ENCODE results near the gene SYT12.
"Not testable (repeated sequence)": the region's sequence is repeated elsewhere in the genome, so short reads cannot be mapped to it uniquely, and the experiment has no call there.

Gene SYT12, protein sequence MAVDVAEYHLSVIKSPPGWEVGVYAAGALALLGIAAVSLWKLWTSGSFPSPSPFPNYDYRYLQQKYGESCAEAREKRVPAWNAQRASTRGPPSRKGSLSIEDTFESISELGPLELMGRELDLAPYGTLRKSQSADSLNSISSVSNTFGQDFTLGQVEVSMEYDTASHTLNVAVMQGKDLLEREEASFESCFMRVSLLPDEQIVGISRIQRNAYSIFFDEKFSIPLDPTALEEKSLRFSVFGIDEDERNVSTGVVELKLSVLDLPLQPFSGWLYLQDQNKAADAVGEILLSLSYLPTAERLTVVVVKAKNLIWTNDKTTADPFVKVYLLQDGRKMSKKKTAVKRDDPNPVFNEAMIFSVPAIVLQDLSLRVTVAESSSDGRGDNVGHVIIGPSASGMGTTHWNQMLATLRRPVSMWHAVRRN

DNA sequence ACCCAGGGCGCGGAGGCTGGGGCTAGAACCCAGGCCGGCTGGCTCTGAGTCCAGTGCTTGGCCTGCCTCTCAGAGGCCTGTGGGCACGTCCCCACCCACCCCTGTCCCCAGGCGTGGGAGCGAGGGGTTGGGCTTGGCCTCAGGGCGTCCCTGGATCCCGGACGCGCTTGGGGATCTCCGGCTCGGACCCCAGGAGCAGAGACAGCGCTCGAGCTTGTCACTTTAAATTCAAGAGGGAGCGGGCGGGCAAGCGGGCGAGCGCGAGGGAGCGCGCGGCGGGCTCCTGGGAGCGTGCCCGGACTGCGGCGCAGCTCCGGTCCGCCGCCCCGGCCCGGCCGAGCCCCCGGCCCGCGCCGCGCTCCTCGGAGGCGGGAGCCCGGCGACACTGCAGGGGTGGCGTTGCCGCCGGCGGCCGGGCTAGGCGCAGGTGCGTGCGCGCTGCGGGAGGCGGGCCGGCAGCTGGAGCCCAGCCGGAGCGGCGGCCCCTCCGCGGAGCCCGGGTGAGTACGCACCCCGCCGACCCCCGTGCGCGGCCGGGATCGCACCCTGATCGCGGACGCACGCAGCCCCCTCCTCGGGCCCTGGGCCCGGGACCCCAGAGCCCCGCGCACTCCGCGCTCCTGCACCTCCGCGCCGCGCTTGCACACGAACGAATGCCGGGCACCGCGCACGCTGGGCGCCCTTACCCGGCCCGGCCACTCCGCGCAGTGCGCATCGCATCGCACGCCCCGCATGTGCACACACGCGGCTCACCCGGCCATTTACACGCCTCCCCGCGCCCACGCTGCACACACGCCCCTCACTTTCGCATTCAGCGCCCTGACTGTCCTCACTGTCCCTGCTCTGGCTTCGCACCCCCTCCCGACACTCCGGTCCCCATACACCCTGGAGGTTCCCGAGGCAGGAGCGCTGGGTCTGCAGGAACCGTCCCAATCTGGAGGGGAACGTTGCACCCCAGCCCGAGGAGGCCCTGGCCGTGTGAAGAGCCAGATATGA, at the start of gene SYT12:
Gene SYT12 (plus strand): TSS at position 174 of the 996 bp plus-strand sequence. CDS start 7,011 bp downstream, outside the sequence.
- DNase-seq, result no peak

DNA sequence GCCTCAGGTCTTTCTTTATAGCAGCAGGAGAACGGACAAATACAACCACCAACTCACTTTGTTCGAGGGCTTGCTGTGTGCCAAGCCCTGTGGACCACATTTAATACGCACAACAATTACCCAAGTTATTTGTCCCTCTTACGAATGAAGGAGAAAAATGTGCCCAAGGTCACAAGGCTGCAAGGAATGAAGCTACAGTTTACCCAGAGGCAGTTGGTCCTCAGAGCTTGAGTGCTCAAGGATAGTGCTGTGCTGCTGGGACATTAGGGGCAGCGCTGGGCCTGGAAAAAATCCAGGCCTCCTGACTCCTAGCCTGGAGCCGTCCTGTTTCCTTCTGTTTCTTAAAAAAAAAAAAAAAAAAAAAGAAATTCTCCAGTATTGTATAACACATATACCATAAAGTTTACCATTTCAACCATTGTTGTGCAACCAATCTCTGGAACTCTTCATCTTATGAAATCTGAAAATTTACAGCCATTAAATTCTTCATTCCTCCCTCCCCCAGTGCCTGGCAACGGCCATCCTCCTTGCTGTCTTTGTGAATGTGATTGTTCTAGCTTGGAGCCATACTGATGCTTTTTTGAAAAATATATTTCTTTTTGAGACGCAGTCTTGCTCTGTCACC, 48.9 kb upstream of the SYT12 start:
- DNase-seq, result no peak

DNA sequence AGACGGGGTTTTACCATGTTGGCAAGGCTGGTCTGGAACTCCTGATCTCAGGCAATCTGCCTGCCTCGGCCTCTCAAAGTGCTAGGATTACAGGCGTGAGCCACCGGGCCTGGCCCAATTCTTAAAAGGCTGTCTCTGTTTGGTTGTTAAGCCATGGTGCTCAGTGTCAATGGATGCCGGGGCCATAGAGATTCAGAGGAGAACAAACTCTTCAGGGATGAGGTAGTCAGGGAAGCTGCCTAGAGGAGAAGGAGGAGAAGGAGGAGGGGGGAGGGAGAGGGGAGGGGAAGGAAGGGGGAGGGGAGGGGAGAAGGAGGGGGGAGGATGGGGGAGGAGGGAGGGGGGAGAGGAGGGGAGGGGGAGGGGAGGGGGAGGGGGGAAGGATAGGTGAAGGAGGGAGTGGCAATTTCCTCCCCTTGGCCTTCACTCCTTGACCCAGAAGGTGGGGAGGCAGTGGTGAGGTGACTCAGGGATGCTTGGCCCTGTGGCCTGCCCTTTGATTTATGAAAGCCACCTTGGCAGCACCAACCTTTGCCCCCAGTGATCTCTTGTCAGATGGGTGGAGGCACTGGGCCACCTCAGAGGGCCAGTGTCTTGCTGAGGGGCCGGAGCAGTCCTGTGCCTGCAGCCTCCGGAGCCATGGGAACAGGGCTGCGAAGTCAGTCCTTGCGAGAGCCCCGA, 48.1 kb upstream of the SYT12 start, which contains the start of gene C11orf86:
Gene C11orf86 (plus strand): TSS at position 581 of the 681 bp plus-strand sequence. CDS start 59 bp downstream, at position 640.
- DNase-seq, result no peak

DNA sequence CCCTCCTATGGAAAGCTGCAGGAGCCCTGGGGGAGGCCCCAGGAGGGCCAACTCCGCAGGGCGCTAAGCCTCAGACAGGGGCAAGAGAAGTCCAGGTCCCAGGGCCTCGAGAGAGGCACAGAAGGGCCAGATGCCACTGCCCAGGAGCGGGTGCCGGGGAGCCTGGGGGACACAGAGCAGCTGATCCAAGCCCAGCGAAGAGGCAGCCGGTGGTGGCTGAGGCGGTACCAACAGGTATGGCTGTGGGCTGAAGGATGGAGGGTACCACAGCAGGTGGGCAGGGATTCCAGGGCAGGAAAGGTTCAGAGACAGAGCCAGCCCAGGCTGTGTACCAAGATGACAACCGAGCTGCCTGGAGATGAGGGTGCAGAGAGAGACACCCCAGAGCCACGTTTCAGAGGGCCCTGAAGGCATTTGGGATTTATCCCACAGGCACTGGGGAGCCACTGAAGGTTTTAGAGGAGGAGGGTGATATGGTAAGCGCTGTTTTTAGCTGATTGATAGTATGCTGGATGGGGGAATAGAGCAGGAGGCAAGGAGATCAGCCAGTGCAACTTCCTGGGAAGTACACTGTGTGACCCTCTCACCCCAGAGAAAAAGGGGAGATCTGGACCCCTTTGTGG, 47.4 kb upstream of the SYT12 start:
- no peak for DNase-seq

DNA sequence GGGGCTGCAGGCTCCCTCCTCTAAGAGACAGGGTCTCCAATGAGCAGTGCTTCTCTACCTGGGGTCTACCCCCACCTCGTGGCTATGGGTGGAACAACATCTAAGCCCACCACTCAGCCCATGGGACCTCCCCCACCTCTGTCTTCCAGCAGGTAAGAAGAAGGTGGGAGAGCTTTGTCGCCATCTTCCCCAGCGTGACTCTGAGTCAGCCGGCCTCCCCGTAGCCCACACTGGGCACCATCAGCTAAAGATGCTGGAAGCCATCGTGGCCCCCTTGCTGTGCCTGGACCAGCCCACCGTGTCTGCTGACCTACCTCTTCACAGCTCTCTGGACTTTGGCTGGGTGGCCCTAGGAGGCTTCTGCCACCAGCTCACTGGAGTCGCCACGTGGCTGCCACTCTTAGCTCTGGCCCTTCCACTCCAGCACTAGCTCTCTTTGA, 46.9 kb upstream of the SYT12 start:
- no peak for DNase-seq

DNA sequence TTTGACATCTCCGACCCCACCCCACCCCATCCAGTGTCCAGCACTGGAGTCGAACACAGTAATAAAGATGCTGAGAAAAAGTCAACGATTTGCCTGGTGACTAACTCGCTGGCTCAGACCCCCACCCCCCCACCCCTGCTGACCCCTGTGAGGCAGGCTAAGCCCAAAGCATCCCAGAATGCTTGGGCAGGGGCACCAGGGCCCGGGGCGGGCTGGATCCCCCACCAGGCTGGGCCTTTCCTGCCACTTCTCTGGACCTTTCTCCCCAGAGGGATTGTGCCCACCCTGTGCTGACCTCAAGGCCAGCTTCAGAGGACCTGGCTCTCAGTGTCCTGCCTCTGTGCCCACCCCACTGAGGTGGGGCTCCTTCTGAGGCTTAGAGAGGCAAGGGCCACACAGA, 46.0 kb upstream of the SYT12 start:
- DNase-seq, result no peak

DNA sequence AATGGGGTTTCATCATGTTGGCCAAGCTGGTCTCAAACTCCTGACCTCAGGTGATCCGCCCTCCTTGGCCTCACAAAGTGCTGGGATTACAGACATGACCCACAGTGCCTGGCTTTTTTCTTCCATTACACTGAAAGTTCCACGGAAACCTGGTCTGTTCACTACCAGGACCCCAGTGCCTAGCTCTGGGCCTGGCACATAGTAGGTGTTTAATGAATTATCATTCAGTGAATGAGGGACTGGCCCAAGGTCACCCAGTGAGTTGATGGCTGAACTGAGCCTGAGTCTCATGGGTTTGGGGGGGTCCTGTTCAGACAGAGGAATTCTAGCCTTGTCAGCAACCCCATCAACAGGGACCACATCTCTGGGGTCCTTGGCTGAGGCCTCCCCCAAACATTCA, 44.7 kb upstream of the SYT12 start:
- no peak for DNase-seq

DNA sequence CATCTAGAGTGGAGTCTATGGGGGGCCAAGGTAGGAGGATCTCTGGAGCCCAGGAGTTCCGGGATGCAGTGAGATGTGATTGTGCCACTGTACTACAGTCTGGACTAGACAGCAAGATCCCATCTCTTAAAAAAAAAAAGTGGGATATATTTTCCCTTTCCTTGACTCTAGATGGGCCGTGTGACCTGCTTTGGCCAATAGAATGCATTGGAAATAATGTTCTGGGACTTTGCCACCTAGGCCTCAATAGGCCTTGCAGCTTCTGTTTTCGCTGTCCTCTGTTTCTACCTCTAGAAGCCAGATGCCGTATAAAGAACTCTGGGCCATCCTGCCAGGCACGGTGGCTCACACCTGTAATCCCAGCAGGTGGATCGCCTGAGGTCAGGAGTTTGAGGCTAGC, 44.2 kb upstream of the SYT12 start:
- no peak for DNase-seq

DNA sequence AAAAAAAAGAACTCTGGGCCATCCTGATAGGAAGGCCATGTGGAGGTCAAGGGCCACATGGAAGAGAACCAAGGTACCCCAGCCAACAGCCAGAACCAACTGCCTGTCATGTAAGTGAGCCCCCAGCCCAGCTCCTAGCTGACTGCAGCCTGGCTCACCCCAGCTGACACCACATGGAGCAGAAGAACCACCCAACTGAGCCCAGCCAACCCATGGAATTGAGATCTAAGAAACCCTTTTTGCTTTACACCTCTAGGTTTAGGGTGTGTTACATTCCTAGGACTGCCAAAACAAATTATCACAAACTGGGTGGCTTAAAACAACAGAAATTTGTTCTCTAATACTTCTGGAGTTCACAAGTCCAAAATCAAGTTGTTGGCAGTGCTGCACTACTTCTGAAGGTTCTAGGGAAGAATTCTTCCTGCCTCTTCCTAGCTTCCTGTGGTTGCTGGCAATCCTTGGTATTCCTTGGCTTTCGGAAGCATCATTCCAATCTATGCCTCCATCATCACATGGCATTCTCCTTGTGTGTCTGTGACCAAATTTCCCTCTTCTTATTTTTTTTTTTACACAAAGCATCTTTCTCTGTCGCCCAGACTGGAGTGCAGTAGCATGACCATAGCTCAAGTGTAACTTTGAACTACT, 43.5 kb upstream of the SYT12 start:
- no peak for DNase-seq

DNA sequence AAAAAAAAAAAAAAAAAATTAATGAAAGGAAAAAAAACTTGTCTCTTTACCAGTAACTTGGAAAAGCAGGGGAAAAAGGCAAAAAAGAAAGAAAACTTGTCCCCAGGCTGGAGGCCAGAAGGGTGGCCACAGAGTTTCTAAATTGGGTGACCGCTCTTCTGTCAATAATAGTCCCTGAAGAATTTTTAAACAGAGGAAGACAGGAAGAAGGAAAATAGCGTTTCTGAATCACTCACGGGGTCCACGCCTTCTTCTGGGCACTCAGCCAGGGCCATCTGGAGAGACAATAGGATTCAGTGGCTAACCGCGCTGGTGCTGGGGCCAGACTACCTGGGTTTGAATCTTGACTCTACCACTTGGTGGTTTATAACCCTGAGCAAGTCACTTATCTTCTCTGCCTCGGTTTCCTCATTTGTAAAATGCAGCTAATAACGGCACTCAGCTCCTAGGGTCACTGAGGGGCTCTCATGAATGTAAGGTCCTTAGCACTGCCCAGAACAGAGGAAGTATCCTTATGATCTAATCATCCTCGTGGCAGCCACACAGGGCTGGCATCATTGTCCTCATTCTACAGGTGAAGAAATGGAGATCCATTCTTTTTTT, 40.9 kb upstream of the SYT12 start:
- peak; percentile 8 for DNase-seq

DNA sequence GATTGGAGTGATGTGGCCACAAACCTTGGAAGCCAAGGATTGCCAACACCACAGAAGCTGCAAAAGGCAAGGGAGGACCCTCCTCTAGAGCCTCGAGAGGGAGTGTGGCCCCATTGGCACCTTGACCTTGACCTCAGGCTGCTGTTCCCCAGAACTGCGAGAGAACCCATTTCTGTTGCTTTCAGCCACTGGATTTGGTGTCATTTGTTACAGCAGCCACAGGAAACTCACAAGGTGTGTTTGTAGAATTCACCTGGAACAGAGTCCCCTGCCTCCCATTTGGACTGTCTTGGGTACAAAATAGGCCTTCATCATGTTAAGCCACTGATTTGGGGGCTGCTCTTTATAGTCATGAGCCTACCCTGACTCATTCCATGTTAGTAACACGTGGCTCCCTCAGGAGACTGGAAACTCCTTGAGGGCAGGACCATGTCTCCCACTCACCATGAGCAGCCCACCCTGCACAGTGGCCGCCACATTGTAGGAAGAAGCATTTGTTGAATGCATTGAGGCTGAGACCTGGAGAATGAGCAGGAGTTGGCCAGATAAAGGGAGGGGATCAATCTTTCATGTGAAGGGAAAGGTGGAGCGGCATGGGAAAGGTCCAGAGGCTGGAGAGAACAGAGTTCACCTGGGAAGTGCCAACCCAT, 39.5 kb upstream of the SYT12 start:
- DNase-seq, result no peak

DNA sequence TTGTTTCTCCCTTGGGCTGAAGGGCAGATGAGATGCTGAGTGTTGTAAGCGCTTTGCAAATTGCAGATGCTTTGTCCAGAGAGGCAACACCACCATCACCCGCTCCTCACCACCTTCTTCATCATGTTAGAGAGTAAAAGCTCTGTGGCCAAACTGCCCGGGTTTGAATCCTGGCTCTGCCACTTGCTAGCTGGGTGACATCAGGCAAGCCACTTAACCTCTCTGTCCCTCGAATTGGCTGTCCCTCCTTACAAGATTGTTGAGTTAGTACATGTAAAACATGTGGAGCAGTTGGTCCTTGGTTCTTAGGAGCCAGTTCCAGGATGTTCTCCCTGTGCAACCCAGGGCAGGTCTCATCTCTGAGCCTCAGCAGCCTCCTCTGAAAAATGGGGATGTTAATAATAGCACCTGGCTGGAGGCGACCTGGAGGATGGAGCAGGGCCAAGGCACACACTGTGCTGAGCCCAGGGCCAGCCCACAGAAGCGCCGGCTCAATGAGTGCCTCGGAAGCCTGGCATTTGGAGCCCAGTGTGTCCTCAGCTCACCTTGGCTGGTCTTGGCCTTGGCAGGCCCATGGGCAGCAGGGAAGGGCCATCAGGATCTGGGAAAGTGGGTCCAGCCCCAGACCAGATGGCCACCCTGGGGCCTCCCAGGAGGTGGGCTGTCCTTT, 37.3 kb upstream of the SYT12 start:
- no peak for DNase-seq

DNA sequence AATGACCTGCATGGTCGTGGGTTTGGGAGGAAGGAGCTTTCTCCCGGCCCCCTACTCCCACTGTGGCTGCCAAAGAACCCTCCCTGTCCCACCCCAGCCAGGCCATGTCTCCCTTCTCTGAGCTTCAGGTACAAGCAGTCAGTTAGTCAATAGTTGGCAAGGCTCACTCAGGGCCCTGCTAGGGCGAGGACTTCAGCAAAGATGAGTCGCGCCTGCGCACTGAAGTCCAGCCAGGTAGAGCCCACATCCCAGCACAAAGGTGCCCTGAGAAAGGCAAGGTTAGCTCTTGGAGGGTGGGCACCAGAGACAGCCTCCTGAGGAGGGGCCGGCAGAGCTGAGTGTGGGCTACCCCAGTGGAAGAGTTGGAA, 36.8 kb upstream of the SYT12 start:
- DNase-seq, result no peak

DNA sequence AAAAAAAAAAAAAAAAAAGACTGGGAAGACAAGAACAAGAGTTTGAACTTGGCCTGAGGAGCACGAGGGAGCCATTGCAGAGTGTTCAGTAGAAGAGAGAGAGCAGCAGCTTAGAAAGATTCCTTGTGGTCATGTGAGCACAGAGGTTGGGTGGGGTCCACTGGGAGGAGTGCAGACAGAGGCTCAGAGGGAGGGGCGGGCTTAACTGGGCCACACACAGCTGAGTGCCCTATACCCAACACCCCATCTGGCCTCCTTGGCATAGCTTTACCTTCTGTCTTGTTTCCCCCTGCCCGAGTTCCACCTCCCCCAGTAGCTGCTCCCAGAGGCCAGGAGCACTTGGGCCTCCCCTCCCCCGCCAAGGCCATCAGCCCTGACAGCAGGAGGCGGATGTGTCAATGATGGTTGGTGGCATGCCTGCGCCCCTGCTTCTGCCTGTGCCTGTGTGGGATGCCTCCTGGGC, 35.7 kb upstream of the SYT12 start:
- DNase-seq, result no peak

DNA sequence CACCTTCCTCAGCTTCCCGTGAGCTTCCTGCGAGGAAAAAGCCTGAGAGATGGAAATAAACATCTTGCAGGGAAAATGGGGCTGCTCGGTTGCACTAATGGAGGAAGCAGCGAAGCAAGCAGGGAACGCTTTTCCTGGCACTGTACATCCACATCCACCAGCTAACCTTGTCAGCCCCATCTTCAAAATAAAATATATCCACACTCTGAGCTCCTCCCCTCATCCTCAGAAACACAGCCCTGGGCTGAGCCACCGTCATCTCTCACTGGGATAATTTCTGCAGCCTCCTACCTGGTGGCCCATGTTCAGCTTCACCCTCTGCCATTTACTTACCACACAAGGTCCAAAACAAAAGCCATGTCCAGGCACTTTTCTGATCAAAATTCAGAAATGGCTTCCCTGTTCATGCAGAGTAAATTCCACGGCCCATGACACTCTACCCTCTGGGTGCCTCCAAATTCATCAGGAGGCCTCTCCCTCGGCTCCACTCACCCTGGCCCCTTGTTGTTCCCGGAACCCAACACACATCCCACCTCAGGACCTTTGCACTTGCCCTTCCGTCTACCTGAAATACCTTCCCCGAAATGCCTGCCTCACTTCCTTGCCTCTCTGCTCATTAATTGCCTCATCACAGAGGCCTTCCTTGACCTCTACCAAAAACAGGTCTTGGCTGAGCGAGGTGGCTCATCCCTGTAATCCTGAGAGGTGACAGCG, 34.9 kb upstream of the SYT12 start:
- DNase-seq, result no peak

DNA sequence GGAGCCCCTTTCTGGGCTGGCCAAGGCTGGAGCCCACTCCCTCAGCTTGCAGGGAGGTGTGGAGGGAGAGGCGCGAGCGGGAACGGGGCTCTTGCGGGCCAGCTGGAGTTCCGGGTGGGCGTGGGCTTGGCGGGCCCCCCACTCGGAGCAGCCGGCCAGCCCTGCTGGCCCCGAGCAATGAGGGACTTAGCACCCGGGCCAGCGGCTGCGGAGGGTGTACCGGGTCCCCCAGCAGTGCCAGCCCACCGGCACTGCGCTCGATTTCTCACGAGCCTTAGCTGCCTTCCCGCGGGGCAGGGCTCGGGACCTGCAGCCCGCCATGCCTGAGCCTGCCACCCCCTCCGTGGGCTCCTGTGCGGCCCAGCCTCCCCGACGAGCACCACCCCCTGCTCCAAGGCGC, 34.2 kb upstream of the SYT12 start:
- not testable (repeated sequence) for DNase-seq

DNA sequence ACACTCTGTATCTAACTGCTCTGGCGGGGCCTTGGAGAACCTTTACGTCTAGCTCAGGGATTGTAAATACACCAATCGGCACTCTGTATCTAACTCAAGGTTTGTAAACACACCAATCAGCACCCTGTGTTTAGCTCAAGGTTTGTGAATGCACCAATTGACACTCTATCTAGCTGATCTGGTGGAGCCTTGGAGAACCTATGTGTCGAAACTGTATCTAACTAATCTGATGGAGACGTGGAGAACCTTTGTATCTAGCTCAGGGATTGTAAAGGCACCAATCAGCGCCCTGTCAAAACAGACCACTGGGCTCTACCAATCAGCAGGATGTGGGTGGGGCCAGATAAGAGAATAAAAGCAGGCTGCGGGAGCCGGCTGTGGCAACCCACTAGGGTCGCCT, 33.6 kb upstream of the SYT12 start:
- DNase-seq, result not testable (repeated sequence)

DNA sequence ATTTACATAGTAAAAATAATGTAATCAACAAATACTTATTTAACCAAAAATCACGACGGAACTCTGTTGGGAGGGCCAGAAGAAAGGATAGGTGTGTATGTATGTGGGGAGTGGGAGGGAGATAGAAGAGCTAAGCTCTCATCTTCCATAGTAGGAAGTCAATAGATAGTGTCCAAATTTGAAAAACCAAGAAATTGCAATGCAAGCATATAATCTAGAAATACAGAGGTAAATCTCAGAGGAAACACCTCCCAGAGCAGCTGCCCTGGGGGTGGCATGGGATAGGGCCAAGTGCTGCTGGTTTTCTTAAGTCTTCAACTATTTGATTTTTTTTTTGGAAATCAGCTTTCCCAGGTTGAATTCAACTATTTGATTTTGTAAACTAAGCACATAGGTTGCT, 30.9 kb upstream of the SYT12 start:
- DNase-seq, result no peak

DNA sequence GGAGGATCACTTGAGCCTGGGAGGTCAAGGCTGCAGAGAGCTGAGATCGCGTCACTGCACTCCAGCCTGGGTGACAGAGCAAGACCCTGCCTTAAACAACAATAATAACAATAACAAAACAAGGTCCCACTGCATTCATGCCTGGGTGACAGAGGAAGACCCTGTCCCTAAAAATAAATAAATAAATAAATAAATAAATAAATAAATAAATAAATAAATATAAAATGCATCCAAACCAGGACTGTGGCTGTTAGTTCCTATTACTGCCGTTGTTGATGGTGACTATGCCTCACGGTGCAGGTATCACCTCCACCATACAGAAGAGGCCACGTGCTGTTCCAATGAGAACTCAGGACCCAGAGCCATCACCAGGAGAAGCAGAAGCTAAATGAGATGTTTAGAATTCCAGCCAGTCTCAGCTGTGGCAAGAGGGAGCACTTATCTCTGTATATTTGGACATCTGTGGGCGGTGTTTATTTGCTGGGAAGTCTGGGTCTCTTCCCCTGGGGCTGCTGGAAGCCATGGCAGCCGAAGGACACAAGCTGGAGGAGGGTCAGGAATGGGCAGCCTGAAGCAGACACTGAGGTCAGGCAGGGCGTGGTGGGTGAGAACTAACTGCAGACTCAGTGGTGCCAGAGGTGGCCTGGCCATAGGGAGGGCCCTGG, 26.2 kb upstream of the SYT12 start:
- no peak for DNase-seq
